Activated naive CD8-positive, alpha-beta T cell treated with anti-CD3 and anti-CD28 coated beads, Interleukin-2, amount 50 U/mL, for 16 hours (primary cell): ENCODE data around the gene ADTRP.
"Not testable (repeated sequence)": the region's sequence is repeated elsewhere in the genome, so short reads cannot be mapped to it uniquely, and the experiment has no call there.

Experiments used
- DNase-seq: peaks from one replicate; pipeline ENCODE4 v3.0.0-alpha.2; 2020; ENCODE audit warnings: low read depth, low spot score

ADTRP gene

GRCh38 chr6:11803591-11803971 lies 25.0 kb upstream of the ADTRP start:
- no peak for DNase-seq

DNA sequence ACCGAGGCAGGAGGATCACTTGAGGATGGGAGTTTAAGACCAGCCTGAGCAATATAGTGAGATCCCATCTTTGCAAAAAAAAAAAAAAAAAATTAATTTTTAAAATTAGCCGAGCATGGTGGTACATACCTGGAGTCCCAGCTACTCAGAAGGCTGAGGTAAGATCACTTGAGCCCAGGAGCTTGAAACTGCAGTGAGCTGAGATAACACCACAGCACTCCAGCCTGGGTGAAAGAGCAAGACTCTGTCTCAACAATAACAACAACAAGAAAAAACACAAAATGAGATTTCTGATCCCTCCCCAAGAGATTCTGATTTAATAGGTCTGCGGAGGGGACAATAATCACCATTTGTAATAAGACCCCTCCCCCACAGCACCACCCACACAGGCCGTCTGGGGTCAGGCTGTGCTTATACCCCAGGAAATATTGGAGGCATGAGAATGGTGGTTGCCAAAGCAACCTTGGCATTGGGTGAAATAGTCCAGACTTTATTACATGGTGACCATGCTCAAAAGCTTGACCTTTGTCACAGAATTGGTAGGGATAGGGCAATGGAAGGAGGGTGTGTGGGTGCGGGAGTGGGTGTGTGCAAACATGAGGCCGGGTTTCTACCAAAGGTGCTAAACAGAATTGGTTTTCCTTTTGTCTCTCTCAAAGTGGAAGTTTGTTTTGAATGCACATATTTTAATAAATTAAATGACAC lies 24.4 kb upstream of the ADTRP start:
- DNase-seq = no peak

- DNase-seq = not testable (repeated sequence)
These were observed 21.9 kb upstream of the ADTRP start for GRCh38 chr6:11800531-11800930.

DNA sequence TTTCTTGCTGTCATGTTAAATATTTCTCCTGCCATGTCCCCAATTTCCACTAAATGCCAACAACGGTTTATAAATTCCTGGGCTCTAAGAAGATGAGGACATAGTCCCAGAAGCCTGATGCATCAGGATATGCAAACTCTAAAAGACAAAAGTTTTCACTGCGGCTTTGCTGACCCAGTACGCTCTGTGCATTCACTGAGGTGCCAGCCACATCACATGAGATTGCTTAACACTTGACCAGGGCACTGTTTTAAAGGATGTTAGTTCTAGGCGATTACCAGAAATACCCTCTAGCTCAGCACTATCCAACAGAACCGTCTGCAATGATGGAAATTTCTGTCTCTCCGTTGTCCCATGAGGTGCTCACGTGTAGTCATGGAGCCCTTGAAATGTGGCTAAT lies 19.9 kb upstream of the ADTRP start:
- no peak for DNase-seq

DNA sequence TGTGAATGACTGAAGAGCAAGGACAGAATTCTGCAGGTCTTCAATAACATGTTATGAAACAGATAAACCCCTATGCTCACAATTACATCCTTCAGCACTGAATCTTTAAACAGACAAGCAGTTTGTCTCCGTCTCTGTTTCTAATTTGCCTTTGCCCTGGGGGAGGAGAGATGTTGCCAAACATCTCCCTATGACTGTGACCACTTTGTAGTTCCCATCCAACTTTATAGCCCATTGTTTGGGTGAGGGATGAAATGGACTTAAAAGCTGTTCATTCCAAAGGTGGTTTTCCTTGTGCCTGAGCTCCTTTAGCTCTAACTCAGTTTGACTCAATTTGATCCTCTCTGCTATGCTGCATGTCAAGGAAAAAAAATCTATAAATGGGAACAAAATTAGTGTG lies 19.5 kb upstream of the ADTRP start:
- DNase-seq = no peak

GRCh38 chr6:11796829-11797228 lies 18.2 kb upstream of the ADTRP start:
- no peak for DNase-seq

GRCh38 chr6:11795403-11795802 lies 16.8 kb upstream of the ADTRP start:
- no peak for DNase-seq

- no peak for DNase-seq
These were observed 14.7 kb upstream of the ADTRP start for GRCh38 chr6:11793277-11793676.

GRCh38 chr6:11791354-11792107 lies 12.9 kb upstream of the ADTRP start:
- DNase-seq = no peak

DNA sequence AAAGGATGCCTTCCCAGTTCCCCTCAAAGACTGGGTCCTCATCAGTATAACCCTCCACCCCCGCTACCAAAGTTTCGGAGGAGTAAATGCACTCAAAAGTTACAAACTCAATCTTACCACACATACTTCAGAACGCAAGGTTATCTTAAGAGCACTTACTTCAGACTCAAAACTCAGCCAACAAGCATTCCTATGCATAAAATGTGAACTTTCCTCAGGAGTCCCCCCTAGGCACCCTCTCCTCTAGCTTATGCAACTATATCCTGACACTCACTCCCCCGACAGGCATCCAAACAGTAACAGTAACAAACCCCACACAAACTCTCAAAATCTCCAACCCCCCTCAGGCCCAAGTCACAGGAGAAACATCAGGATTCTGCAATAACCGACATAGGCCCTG lies 11.1 kb upstream of the ADTRP start:
- DNase-seq = no peak

- no peak for DNase-seq
These were observed 9.4 kb upstream of the ADTRP start for GRCh38 chr6:11788043-11788442.

DNA sequence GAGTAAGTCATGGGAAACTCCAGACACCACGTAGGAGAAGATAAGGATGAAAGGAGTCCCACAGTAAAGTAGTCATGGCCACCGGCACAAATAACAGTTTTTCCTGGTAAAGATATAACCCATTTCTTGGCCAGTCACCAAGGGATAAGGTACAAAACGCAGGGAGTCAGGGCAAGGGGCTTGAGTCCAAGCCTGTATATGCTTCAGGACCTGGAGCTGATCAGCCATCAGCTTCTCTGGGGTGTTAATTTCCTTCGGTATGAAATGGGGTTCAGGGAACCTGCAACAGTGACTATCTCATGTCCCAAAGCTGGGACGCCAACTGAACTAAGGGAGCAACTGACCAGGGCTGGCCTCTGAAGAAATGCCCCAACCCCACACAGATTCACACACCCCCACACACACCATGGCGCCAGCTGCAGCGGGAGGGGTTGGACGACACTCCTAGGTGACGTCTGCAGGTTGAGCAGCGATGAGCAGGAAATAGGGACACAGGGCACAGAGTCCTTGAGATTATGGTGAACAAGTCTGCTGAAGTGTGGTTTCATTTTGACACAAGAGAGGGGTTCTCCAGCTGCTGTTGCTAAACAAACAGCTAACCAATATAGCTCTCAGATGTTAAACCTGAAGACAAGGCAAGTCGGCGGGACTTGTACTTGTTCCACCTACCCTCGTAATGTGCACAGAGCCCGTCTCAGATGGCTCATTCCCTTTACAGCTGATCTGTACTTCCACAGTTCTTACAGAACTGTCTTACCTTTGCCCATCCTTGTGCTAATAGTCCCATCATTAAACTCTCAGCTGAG lies 7.4 kb upstream of the ADTRP start:
- no peak for DNase-seq

- DNase-seq = no peak
These were observed 6.8 kb upstream of the ADTRP start for GRCh38 chr6:11785415-11785773.

GRCh38 chr6:11784341-11784740 lies 5.7 kb upstream of the ADTRP start:
- DNase-seq = no peak

DNA sequence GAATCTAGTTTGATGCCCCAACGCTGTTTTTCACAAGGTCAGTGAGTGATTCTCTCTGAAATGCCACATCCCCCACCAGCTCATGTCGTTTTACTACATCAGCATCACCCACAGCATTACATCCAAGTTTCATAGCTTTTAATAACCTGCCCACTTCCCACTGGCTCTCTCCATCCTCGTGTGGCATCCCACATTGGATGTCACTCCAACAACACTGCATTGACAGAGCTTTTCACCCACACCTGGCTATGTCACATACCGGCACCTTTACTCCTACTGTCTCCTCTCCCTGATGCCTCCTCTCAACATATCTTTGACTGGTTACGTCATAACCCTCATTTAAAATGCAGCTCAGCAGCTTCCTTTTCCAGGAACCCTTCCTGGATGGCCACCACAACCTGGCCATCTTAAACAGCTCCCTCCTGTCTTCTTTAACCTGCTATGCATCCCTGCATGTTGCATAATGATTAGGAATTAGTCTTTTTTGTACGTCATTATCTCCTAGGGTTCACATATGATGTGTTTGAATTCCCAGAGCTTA lies 5.0 kb upstream of the ADTRP start:
- DNase-seq = no peak

DNA sequence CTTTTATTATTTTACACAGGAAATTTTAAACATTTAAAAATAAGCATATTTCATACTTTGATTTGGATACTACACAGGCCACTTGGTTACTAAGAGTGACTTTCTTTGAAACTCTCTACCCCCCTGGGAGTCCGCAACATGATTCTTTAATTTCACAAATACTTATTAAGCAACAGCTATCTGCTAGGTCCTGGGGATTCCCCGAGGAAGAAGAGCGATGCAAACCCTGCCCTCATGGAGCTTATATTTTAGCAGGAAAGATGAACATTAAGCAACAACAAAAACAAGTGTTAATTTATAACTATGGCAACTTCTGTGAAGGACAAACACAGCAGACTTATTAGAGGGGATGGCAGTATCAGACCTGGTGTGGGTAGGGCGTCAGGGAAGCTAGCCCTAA lies 3.9 kb upstream of the ADTRP start:
- no peak for DNase-seq

- no peak for DNase-seq
These were observed 1.5 kb upstream of the ADTRP start for GRCh38 chr6:11780097-11780428.

- no peak for DNase-seq
These were observed 910 bp upstream of the ADTRP start for GRCh38 chr6:11779329-11780096.

- no peak for DNase-seq
These were observed 567 bp downstream of the ADTRP start for GRCh38 chr6:11778036-11778435.

DNA sequence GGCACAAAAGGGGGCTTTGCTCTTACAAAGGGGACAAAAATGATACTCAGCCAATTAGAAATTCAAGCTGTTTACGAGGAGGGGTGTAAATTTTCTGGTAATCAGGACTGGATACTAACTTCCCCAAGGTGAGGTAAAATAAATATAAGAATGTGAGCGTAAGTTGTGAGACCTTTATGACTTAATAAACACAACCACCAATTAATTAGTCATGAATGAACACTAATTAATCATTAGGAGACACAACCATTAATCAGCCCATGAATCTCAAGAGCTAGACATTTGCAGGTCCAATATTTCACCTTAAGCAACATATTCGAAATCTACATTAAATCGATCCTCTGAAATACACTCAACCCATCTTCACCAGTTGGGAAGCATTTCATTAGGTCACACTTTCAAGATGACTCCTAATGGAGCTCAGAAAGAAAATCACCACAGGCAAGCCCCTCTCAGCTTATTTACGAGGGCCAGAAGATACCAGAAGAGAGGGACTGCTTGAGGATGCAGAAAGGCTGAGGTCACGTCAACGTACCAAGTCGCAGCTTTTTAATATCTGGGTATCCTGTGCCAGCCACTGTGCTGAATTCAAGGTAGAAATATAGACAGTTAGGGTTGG lies 2.7 kb downstream of the ADTRP start:
- DNase-seq = no peak

DNA sequence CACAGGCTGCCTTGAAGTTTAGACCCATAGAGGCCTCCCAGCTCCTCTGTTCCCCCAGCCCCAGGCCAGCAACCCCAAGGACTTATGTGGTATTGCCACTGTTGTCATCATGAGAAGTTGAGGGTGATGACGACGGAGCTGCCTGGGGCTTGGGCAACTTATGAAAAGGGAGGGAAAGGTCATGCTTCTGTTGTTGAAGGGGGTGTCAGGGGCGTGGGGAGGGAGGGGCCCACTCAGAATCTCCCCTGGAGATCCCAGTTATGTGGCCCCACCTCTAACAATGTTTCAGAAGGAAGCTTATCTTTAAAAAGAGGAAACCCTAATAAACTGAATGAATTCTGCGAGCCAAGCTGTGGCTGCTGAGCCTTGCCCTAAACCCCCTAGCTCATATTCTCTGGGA lies 4.2 kb downstream of the ADTRP start:
- DNase-seq = no peak
